ENCODE measurements around the gene MRGPRF. TPM values are rescaled to one million over a fixed set of nuclear protein-coding genes. Genes with fewer than 3 reads are reported as not detected.

The MRGPRF gene
- total RNA-seq, 4 donors from 2014 or later: 0.84 to 11.0 (median 7.3) TPM

DNA sequence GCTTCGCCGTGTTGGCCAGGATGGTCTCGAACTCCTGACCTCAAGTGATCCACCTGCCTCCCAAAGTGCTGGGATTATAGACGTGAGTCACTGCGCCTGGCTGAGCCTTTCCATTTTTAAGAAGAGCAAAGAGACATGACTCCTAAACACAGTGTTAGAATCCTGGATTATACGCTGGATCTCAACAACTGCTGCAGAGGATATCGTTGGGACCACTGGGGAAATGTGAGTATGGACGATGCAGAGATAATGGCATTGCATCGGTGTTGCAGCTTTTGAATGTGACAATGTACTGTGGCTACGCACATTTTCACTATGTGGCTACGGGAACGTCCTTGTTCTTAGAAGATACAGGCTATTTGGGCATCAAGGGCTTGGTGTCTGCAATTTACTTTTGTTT lies 6.2 kb downstream of the MRGPRF start:
- no peak for TF ChIP-seq POLR2A (IDR thresholded peaks at IDR 0.05)
- TF ChIP-seq, protein P1, sequence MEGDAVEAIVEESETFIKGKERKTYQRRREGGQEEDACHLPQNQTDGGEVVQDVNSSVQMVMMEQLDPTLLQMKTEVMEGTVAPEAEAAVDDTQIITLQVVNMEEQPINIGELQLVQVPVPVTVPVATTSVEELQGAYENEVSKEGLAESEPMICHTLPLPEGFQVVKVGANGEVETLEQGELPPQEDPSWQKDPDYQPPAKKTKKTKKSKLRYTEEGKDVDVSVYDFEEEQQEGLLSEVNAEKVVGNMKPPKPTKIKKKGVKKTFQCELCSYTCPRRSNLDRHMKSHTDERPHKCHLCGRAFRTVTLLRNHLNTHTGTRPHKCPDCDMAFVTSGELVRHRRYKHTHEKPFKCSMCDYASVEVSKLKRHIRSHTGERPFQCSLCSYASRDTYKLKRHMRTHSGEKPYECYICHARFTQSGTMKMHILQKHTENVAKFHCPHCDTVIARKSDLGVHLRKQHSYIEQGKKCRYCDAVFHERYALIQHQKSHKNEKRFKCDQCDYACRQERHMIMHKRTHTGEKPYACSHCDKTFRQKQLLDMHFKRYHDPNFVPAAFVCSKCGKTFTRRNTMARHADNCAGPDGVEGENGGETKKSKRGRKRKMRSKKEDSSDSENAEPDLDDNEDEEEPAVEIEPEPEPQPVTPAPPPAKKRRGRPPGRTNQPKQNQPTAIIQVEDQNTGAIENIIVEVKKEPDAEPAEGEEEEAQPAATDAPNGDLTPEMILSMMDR (IDR thresholded peaks at IDR 0.05): no peak
- no peak overlapping the region for H3K4me3 ChIP-seq (ENCODE audit: low read depth, poor library complexity, severe bottlenecking)
- intact Hi-C loops (cut with DNase I; ENCODE audit: low total_unique reads): no loop called here
- WGBS, 2 donors: 85 to 94% methylated on average over 12 of the region's 12 CpGs
- DNase-seq (ENCODE audit: low spot score in 2 of 2): no peak

DNA sequence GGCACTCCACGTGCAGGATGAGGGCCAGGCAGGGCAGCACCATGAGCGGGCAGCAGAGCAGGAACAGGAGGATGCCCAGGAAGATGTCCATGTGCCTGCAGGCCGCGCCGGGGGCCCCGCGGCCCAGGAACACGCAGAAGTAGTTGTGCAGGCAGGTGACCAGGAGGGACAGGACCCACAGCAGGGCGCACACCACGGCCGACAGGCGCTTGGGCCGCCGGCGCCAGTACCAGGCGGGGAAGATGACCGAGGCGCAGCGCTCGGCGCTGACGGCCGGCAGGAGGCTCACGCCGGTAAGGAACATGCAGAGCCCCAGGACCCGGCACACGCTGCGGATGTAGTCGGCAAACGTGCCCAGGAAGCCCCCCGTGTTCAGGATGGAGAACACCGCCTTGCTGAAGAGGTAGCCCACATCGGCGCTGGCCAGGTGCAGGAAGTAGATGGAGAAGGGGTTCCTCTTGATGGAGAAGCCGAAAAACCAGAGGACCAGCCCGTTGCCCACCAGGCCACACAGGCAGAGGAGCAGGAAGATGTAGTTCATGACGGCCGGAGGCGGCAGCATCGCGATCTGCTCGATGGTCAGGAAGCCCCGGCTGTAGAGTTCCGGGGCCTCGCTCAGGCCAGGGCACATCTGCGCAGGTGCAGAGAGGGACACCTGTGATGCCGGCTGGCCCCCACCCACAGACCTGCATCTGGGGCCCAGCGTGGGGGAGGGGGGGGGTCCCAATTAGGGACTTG lies 7.2 kb downstream of the MRGPRF start:
- no peak for TF ChIP-seq POLR2A (IDR thresholded peaks at IDR 0.05)
- TF ChIP-seq, protein P1 (IDR thresholded peaks at IDR 0.05): no peak
- 91 to 94% methylated on average over 37 to 48 of the region's 48 CpGs for WGBS, 2 donors
- peak in 1 of 2 donors; percentile 76 for DNase-seq (ENCODE audit: low spot score in 2 of 2)
- no peak overlapping the region for H3K4me3 ChIP-seq (ENCODE audit: low read depth, poor library complexity, severe bottlenecking)
- intact Hi-C loops (cut with DNase I; ENCODE audit: low total_unique reads): no loop called here

- peak in 1 of 2 donors; percentile 77 for DNase-seq (ENCODE audit: low spot score in 2 of 2)
- WGBS, 2 donors: 84 to 94% methylated on average over 27 of the region's 27 CpGs
- no peak overlapping the region for H3K4me3 ChIP-seq (ENCODE audit: low read depth, poor library complexity, severe bottlenecking)
- intact Hi-C loops (cut with DNase I; ENCODE audit: low total_unique reads): no loop called here
- TF ChIP-seq, protein P1 (IDR thresholded peaks at IDR 0.05): no peak
- TF ChIP-seq POLR2A (IDR thresholded peaks at IDR 0.05): no peak
Measured at GRCh38 chr11:69005183-69005630, 7.8 kb downstream of the MRGPRF start.

- DNase-seq (ENCODE audit: low spot score in 2 of 2): peak in 1 of 2 donors; percentile 77
- intact Hi-C loops (cut with DNase I; ENCODE audit: low total_unique reads): no loop called here
- TF ChIP-seq, protein P1 (IDR thresholded peaks at IDR 0.05): no peak
- TF ChIP-seq POLR2A (IDR thresholded peaks at IDR 0.05): no peak
- no peak overlapping the region for H3K4me3 ChIP-seq (ENCODE audit: low read depth, poor library complexity, severe bottlenecking)
- WGBS, 2 donors: 84 to 86% methylated on average over 13 of the region's 13 CpGs
Measured at GRCh38 chr11:69004411-69005182, 8.4 kb downstream of the MRGPRF start.

DNA sequence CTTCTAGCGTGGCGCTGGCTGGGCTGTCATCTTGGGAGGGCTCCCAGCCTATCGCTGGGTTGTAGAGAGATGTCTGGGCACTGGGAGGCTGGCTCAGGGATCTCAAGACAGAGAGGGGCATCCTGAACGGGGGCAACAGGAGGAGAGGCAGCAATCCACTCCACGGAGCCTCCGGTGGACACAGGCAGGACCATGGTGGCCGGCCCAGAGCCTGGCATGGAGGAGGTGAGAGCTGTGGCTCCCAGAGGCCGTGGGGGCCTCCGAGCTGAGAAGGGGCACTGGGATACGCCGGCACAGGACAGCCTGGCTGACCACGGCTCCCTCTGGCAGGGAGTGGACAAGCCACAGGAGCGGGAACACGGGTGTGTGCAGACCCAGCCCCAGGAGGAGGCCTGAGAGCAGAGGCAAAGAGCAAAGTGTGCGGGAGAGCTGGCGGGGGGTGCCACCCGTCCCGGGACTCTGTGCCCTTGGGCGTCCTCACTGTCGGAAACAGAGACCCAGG lies 9.1 kb downstream of the MRGPRF start:
- H3K4me3 ChIP-seq (ENCODE audit: low read depth, poor library complexity, severe bottlenecking): no peak overlapping the region
- WGBS, 2 donors: 89 to 91% methylated on average over 15 to 18 of the region's 20 CpGs
- TF ChIP-seq, protein P1 (IDR thresholded peaks at IDR 0.05): no peak
- no peak for TF ChIP-seq POLR2A (IDR thresholded peaks at IDR 0.05)
- intact Hi-C loops (cut with DNase I; ENCODE audit: low total_unique reads): no loop called here
- DNase-seq (ENCODE audit: low spot score in 2 of 2): peak in 1 of 2 donors; percentile 75

All from lower leg skin (tissue), 4 donors.